Muscle layer of duodenum (tissue), 2 donors: ENCODE results near the gene CBFA2T2.
A peak's percentile ranks its signal among the peaks of the same experiment; 100 is the strongest.

Experiments
- H3K27ac ChIP-seq: one replicate; pipeline ENCODE4 v1.7.0; 2013; ENCODE audit warnings: mild to moderate bottlenecking, low read length
- H3K27me3 ChIP-seq: one replicate; pipeline ENCODE4 v1.7.0; 2013; ENCODE audit warnings: low read depth, mild to moderate bottlenecking, control low read depth, low read length
- H3K36me3 ChIP-seq, 2 donors: one replicate each; pipeline ENCODE4 v1.7.0; 2013; ENCODE audit warnings: low read length in 2 of 2, control low read depth in 1 of 2, mild to moderate bottlenecking in 1 of 2; ENCODE audit not compliant: insufficient read depth in 2 of 2, control insufficient read depth in 1 of 2
- H3K4me1 ChIP-seq, 2 donors: one replicate each; pipeline ENCODE4 v1.7.0; 2013; ENCODE audit warnings: low read length in 2 of 2, mild to moderate bottlenecking in 2 of 2, control low read depth in 1 of 2, moderate library complexity in 1 of 2; ENCODE audit not compliant: insufficient read depth in 2 of 2, control insufficient read depth in 1 of 2
- H3K4me3 ChIP-seq, 2 donors: one replicate each; pipeline ENCODE4 v1.7.0; 2013; ENCODE audit warnings: low read length in 2 of 2, low read depth in 1 of 2, mild to moderate bottlenecking in 1 of 2
- H3K9me3 ChIP-seq, 2 donors: one replicate each; pipeline ENCODE4 v1.7.0; 2013; ENCODE audit warnings: low read length in 2 of 2, control low read depth in 1 of 2, mild to moderate bottlenecking in 1 of 2; ENCODE audit not compliant: control insufficient read depth in 1 of 2
- donor health status: healthy.

CBFA2T2 gene

GRCh38 chr20:33649201-33649681 is 159.3 kb downstream of the CBFA2T2 start:
- H3K27ac ChIP-seq: no peak overlapping the region
- H3K4me1 ChIP-seq: peaks cover 11 to 25% of the 10 kb centered on the region in 2 donors
- peak overlapping the region in 1 of 2 donors; percentile 1 for H3K4me3 ChIP-seq

GRCh38 chr20:33650111-33650752 is 160.3 kb downstream of the CBFA2T2 start:
- peaks cover 7 to 8% of the 10 kb centered on the region in 2 donors for H3K36me3 ChIP-seq
- H3K4me1 ChIP-seq: peaks cover 11 to 25% of the 10 kb centered on the region in 2 donors
- no peaks in the 10 kb centered on the region for H3K27me3 ChIP-seq
- H3K27ac ChIP-seq: no peak overlapping the region
- H3K4me3 ChIP-seq: no peak overlapping the region
- no peaks in the 10 kb centered on the region for H3K9me3 ChIP-seq

More at GRCh38 chr20:33649201-33649681, 159.3 kb downstream of the CBFA2T2 start:
- no peaks in the 10 kb centered on the region for H3K27me3 ChIP-seq
- H3K36me3 ChIP-seq: peaks cover 16 to 17% of the 10 kb centered on the region in 2 donors
- H3K9me3 ChIP-seq: no peaks in the 10 kb centered on the region

GRCh38 chr20:33650753-33651561 is 161.1 kb downstream of the CBFA2T2 start:
- H3K27me3 ChIP-seq: no peaks in the 10 kb centered on the region
- H3K9me3 ChIP-seq: no peaks in the 10 kb centered on the region
- H3K27ac ChIP-seq: no peak overlapping the region
- H3K4me1 ChIP-seq: peaks cover 11 to 25% of the 10 kb centered on the region in 2 donors
- H3K36me3 ChIP-seq: peaks cover 0 to under 1% of the 10 kb centered on the region in 2 donors
- no peak overlapping the region for H3K4me3 ChIP-seq

- Histone ChIP-seq H3K36me3 (no peaks in the 10 kb centered on the region), H3K27me3 (no peaks in the 10 kb centered on the region), H3K27ac (no peak overlapping the region), H3K4me1 (peaks cover 11 to 25% of the 10 kb centered on the region in 2 donors), H3K9me3 (no peaks in the 10 kb centered on the region), H3K4me3 (no peak overlapping the region)
Observed at GRCh38 chr20:33651562-33652048, 161.7 kb downstream of the CBFA2T2 start.

DNA sequence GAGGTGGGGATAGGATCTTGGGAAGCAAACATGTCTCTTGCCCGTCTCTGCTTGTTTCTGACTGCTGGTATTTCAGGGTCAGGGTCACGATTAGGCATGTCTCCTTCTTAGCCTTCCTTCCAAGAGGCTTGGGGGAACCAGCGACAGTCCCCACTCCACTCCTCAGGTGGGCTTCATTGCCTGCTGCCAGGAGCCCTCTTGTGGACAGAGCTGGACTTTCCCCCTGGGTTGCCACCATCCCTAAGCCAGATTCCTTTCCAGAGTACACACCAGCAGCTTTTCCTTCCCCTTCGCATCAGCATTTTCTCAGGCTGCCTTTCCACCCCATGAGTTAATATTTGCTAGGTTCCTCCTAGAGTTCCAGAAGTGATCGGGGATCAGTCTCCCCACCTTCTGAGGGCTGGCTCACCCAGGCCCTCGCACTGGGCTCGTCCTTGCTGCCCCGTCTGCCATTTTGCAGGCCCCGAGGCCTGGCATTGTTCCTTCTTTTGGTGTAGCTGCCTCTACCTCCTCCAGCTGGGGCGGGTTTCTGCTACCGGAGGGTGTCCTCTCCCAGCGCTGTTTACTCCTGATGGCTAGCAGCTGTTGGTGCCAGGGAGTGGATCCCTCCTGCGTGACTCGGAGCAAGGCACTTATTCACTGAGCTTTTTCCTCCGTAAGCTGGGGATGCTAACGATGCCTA is 163.5 kb downstream of the CBFA2T2 start:
- Histone ChIP-seq H3K4me3 (peak overlapping the region in 1 of 2 donors; percentile 12), H3K27me3 (no peaks in the 10 kb centered on the region), H3K9me3 (no peaks in the 10 kb centered on the region), H3K27ac (peak overlapping the region; percentile 58), H3K4me1 (peaks cover 11 to 19% of the 10 kb centered on the region in 2 donors), H3K36me3 (peaks cover 0 to 9% of the 10 kb centered on the region in 2 donors)

GRCh38 chr20:33653900-33654596 is 164.2 kb downstream of the CBFA2T2 start:
- no peaks in the 10 kb centered on the region for H3K27me3 ChIP-seq
- H3K4me1 ChIP-seq: peaks cover 7 to 12% of the 10 kb centered on the region in 2 donors
- peak overlapping the region; percentile 58 for H3K27ac ChIP-seq
- peaks cover 0 to 16% of the 10 kb centered on the region in 2 donors for H3K36me3 ChIP-seq
- no peaks in the 10 kb centered on the region for H3K9me3 ChIP-seq
- H3K4me3 ChIP-seq: peak overlapping the region in 1 of 2 donors; percentile 12

- Histone ChIP-seq H3K9me3 (no peaks in the 10 kb centered on the region), H3K27ac (no peak overlapping the region), H3K27me3 (no peaks in the 10 kb centered on the region), H3K36me3 (peaks cover 0 to 22% of the 10 kb centered on the region in 2 donors), H3K4me1 (peaks cover 7 to 10% of the 10 kb centered on the region in 2 donors), H3K4me3 (no peak overlapping the region)
Observed at GRCh38 chr20:33654680-33655161, 164.8 kb downstream of the CBFA2T2 start.

GRCh38 chr20:33655164-33655563 is 165.3 kb downstream of the CBFA2T2 start:
- H3K4me1 ChIP-seq: peaks cover 7 to 10% of the 10 kb centered on the region in 2 donors
- peaks cover 0 to 27% of the 10 kb centered on the region in 2 donors for H3K36me3 ChIP-seq
- H3K27ac ChIP-seq: no peak overlapping the region
- no peaks in the 10 kb centered on the region for H3K9me3 ChIP-seq
- H3K27me3 ChIP-seq: no peaks in the 10 kb centered on the region
- H3K4me3 ChIP-seq: no peak overlapping the region

DNA sequence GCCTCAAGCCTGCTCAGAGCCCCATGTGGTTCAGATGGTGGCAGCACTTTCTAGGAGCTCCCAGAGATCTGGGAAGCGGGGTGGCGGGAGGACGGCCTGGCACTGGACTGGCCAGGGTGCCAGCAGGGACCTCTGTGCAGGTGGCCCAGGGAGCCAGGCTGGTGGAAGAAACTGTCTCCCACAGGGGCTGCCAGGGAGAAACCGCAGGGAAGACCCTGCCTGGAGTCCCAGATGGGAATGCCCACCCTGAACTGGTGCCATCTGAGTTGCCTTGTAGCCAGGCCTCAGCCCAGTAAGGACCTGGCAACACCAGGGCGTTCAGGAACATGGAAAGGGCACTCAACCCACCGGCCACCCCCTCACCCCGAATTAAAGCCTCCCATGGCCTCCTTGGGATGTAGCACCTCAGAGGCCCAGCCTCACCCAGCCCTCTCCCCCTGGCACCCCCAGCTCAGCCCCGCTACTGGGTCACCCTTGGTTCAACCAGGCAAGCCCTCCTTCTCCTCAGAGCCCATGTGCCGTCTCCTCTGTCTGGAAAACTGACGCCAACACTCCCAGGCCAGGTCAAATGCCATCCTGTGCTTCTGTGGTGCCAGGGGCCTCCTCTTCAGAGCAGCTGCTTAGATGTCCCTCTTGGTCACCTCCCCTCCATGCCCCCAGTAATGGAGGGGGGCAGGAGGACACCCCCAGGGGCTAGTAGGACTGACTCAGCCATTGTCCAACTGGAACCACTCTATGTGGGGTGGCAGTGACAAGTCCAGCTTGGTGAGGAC is 166.3 kb downstream of the CBFA2T2 start:
- H3K27me3 ChIP-seq: no peaks in the 10 kb centered on the region
- no peak overlapping the region for H3K27ac ChIP-seq
- no peak overlapping the region for H3K4me3 ChIP-seq
- no peaks in the 10 kb centered on the region for H3K9me3 ChIP-seq
- H3K4me1 ChIP-seq: peaks cover 7 to 10% of the 10 kb centered on the region in 2 donors
- peaks cover 0 to 31% of the 10 kb centered on the region in 2 donors for H3K36me3 ChIP-seq
